ENCODE results near the gene F12. TPM values are rescaled to one million over a fixed set of nuclear protein-coding genes. Genes with fewer than 3 reads are reported as not detected.
A peak's percentile ranks its signal among the peaks of the same experiment; 100 is the strongest.

Gene F12
- total RNA-seq, 1 donor from 2014 or later, result 4.0 TPM

DNA sequence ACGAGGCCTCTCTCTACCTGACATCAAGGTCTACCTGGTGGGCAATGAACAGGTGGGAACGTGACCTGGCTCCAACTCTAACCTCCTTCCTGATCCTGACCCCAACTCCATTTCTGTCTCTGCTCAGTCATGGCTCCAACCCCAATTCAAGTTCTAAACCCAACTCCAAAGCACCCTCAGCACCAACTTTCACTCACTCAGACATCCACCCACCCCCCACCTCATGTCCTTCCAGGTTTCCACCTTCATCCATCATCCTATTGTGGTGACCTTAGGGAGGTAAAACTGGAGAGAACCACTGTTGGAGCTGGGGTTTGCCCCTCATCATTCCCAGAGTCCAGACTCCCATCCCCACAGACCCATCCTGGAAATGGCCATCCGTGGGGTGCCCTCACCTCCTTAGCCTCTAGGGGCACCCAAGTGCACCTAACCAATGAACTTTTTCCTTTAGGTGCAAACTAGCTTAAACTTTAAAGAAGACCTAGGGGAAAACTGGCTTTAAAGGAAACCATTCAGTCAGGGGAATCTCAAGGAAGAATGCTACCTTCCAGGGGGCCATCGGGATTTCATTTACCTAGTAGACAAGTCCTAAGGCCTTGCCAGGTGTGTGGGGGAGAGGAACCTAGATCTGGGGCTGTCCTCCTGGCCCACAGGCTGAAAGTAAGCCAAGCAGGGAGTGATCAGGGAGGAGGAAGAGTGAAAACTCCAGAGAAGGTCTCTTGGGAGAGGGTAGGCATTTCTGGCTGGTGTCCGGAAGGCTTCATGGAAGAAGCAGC, 40.3 kb downstream of the F12 start:
- DNase-seq (ENCODE audit: low read depth), result no peak
- Histone ChIP-seq H3K36me3 (ENCODE audit: control insufficient read depth, insufficient read depth, low read length) (no peaks in the 10 kb centered on the region), H3K27me3 (ENCODE audit: control insufficient read depth, insufficient read depth, low read length) (no peaks in the 10 kb centered on the region), H3K4me3 (ENCODE audit: low read depth, low read length) (no peak overlapping the region)
- TF ChIP-seq, protein P1, sequence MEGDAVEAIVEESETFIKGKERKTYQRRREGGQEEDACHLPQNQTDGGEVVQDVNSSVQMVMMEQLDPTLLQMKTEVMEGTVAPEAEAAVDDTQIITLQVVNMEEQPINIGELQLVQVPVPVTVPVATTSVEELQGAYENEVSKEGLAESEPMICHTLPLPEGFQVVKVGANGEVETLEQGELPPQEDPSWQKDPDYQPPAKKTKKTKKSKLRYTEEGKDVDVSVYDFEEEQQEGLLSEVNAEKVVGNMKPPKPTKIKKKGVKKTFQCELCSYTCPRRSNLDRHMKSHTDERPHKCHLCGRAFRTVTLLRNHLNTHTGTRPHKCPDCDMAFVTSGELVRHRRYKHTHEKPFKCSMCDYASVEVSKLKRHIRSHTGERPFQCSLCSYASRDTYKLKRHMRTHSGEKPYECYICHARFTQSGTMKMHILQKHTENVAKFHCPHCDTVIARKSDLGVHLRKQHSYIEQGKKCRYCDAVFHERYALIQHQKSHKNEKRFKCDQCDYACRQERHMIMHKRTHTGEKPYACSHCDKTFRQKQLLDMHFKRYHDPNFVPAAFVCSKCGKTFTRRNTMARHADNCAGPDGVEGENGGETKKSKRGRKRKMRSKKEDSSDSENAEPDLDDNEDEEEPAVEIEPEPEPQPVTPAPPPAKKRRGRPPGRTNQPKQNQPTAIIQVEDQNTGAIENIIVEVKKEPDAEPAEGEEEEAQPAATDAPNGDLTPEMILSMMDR (IDR thresholded peaks at IDR 0.05; ENCODE audit: insufficient read depth, low read length, poor library complexity, severe bottlenecking), result peak; percentile 75

DNA sequence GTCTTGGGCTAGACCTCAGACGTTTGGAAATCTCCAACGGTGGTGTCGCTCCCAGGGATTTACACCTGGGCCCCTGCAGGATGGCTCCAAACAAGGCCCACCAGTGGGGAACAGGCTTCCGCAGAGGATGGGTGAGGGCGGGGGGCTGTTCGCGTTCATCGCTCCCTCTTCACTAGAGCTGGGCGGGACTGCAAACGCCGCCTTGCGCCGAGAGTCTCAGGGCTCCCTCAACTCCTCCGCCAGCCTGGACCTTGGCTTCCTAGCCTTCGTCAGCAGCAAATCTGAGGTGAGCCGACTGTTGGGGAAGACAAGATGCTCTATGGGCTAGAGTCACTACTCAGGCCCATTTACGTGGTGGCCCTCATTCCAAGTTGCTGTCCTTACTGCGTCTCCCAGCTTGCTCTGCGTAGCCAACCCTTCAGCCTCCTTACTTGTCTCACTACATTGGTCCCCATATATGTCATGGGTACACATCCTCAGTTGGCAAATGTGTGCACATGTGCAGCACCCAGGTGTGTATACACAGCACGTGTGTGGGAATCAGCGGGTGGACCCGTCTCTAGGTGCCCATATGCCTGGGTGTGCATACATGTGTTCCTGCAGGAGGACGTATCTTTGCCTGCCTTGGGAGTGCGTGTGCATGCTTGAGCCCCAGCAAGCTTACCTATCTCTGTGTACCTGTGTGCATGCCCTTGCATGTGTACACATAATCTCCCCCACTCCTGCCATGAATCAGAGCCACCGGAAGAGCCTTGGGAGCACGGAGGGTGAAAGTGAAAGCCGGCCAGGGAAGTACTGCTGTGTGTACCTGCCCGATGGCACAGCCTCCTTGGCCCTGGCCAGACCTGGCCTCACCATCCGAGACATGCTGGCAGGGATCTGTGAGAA, 41.1 kb downstream of the F12 start:
- DNase-seq (ENCODE audit: low read depth), result no peak
- H3K4me3 ChIP-seq (ENCODE audit: low read depth, low read length), result no peak overlapping the region
- H3K36me3 ChIP-seq (ENCODE audit: control insufficient read depth, insufficient read depth, low read length), result no peaks in the 10 kb centered on the region
- TF ChIP-seq, protein P1 (IDR thresholded peaks at IDR 0.05; ENCODE audit: insufficient read depth, low read length, poor library complexity, severe bottlenecking), result no peak
- no peaks in the 10 kb centered on the region for H3K27me3 ChIP-seq (ENCODE audit: control insufficient read depth, insufficient read depth, low read length)

DNA sequence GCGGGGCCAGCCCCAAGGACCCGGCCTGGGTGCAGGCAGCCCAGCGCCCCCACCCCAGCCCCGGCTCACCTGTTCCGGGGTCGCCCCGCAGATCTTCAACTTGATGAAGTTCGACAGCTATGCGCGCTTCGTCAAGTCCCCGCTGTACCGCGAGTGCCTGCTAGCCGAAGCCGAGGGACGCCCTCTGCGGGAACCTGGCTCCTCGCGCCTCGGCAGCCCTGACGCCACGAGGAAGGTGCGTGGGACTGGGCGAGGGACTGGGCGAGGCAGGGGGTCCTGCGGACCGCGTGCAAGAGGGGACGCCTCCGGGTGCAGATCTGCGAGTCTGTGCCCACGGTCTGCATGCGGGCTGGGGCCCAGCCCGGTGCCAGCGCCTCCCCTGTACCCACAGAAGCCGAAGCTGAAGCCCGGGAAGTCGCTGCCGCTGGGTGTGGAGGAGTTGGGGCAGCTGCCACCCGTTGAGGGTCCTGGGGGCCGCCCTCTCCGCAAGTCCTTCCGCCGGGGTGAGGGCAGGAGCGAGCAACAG, 42.0 kb downstream of the F12 start:
- TF ChIP-seq, protein P1 (IDR thresholded peaks at IDR 0.05; ENCODE audit: insufficient read depth, low read length, poor library complexity, severe bottlenecking), result peak; percentile 32
- no peaks in the 10 kb centered on the region for H3K27me3 ChIP-seq (ENCODE audit: control insufficient read depth, insufficient read depth, low read length)
- peak overlapping the region; percentile 41 for H3K4me3 ChIP-seq (ENCODE audit: low read depth, low read length)
- H3K36me3 ChIP-seq (ENCODE audit: control insufficient read depth, insufficient read depth, low read length), result no peaks in the 10 kb centered on the region
- no peak for DNase-seq (ENCODE audit: low read depth)

DNA sequence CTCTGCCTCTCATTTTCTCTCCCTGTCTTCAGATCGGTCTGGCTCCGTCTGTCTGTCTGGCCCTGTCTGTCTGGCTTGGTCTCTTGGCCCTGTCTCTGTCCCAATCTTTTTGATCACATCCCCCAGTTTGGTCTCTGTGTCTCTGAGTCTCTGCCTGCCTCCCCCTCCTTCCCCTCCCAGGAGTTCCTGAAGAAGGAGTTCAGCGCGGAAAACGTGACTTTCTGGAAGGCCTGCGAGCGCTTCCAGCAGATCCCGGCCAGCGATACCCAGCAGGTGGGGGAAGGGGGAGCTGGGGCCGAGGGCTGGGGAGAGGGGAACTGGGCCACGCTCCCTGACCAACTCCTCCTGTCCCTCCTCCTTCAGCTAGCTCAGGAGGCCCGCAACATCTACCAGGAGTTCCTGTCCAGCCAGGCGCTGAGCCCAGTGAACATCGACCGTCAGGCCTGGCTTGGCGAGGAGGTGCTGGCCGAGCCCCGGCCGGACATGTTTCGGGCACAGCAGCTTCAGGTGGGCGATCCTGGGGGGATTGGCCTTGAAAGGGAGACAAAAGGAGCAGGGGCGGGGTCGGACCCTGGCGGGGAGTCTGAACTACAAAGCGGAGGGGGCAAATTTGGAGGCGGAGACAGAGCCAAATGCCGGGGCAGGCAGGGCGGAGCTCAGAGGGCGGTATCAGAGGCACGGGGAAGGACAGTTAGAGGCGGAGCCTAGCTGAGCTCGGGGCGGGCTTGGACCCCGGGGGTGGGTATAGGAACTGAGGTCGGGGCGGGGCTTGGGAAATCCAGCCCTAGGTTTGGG, 42.6 kb downstream of the F12 start:
- peak; percentile 31 for DNase-seq (ENCODE audit: low read depth)
- H3K27me3 ChIP-seq (ENCODE audit: control insufficient read depth, insufficient read depth, low read length), result no peaks in the 10 kb centered on the region
- H3K4me3 ChIP-seq (ENCODE audit: low read depth, low read length), result peak overlapping the region; percentile 41
- H3K36me3 ChIP-seq (ENCODE audit: control insufficient read depth, insufficient read depth, low read length), result no peaks in the 10 kb centered on the region
- TF ChIP-seq, protein P1 (IDR thresholded peaks at IDR 0.05; ENCODE audit: insufficient read depth, low read length, poor library complexity, severe bottlenecking), result no peak

DNA sequence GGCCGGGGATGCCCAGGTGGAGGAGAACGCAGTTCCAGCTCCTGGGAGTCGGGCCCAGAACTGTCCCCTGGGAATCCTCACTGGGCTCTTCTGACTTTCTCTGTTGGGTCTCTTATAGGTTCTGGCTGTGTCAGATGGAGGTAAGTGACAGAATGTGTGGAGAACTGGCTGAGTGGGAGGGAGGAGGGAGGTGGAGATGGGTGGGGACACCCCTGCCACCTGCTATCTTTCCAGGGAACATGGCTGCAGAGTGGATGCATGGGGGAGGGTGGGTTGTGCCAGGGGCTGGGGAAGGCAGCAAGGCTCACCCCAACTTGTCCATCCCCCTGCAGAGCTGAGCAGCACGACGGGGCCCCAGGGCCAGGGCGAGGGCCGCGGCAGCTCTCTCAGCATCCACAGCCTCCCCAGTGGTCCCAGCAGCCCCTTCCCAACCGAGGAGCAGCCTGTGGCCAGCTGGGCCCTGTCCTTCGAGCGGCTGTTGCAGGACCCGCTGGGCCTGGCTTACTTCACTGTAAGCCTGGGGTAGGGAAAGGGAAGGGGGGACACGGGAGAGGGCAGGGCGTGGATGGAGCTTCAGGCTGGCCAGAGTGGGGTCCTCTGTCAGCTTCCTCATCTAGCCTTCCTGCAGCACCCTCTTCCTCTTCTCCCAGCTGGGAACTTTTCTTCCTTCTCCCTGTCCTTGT, 43.4 kb downstream of the F12 start:
- no peak for DNase-seq (ENCODE audit: low read depth)
- Histone ChIP-seq H3K27me3 (ENCODE audit: control insufficient read depth, insufficient read depth, low read length) (no peaks in the 10 kb centered on the region), H3K4me3 (ENCODE audit: low read depth, low read length) (no peak overlapping the region), H3K36me3 (ENCODE audit: control insufficient read depth, insufficient read depth, low read length) (no peaks in the 10 kb centered on the region)
- TF ChIP-seq, protein P1 (IDR thresholded peaks at IDR 0.05; ENCODE audit: insufficient read depth, low read length, poor library complexity, severe bottlenecking), result no peak
